ENCODE results near the gene ITGA1.

GRCh38 chr5:52922384-52922783 is 134.7 kb downstream of the ITGA1 start:
- TF ChIP-seq, protein P1, sequence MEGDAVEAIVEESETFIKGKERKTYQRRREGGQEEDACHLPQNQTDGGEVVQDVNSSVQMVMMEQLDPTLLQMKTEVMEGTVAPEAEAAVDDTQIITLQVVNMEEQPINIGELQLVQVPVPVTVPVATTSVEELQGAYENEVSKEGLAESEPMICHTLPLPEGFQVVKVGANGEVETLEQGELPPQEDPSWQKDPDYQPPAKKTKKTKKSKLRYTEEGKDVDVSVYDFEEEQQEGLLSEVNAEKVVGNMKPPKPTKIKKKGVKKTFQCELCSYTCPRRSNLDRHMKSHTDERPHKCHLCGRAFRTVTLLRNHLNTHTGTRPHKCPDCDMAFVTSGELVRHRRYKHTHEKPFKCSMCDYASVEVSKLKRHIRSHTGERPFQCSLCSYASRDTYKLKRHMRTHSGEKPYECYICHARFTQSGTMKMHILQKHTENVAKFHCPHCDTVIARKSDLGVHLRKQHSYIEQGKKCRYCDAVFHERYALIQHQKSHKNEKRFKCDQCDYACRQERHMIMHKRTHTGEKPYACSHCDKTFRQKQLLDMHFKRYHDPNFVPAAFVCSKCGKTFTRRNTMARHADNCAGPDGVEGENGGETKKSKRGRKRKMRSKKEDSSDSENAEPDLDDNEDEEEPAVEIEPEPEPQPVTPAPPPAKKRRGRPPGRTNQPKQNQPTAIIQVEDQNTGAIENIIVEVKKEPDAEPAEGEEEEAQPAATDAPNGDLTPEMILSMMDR (IDR thresholded peaks at IDR 0.05), result no peak
- no peak for TF ChIP-seq POLR2A (IDR thresholded peaks at IDR 0.05)

Data from lower leg skin (tissue), 3 donors.